ENCODE data around the gene TNIP2. TPM values are rescaled to one million over a fixed set of nuclear protein-coding genes. Genes with fewer than 3 reads are reported as not detected.

The TNIP2 gene
- total RNA-seq, 4 donors from 2014 or later = 27.6 to 50.0 (median 36.1) TPM

GRCh38 chr4:2798399-2799223 is 42.5 kb upstream of the TNIP2 start:
- H3K36me3 ChIP-seq = no peaks in the 10 kb centered on the region
- H3K27ac ChIP-seq = peak overlapping the region; percentile 74 to 84
- no peak for TF ChIP-seq POLR2A (IDR thresholded peaks at IDR 0.05)
- no peak for TF ChIP-seq CTCF (IDR thresholded peaks at IDR 0.05)
- H3K4me3 ChIP-seq = no peak overlapping the region
- DNase-seq = peak; percentile 29 to 63
- peaks cover 0 to 12% of the 10 kb centered on the region in 2 donors for H3K4me1 ChIP-seq
- no peaks in the 10 kb centered on the region for H3K27me3 ChIP-seq
- no peaks in the 10 kb centered on the region for H3K9me3 ChIP-seq
- intact Hi-C loops (cut with DNase I; ENCODE audit: low total_unique reads) = no loop called here

GRCh38 chr4:2797545-2798305 is 41.6 kb upstream of the TNIP2 start:
- H3K27me3 ChIP-seq = no peaks in the 10 kb centered on the region
- peak overlapping the region; percentile 74 to 84 for H3K27ac ChIP-seq
- DNase-seq = peak in 1 of 2 donors; percentile 13
- intact Hi-C loops (cut with DNase I; ENCODE audit: low total_unique reads) = no loop called here
- peaks cover 0 to 16% of the 10 kb centered on the region in 2 donors for H3K4me1 ChIP-seq
- H3K36me3 ChIP-seq = no peaks in the 10 kb centered on the region
- H3K9me3 ChIP-seq = no peaks in the 10 kb centered on the region
- no peak overlapping the region for H3K4me3 ChIP-seq
- TF ChIP-seq CTCF (IDR thresholded peaks at IDR 0.05) (no peak), POLR2A (IDR thresholded peaks at IDR 0.05) (no peak)

GRCh38 chr4:2796849-2797544 is 40.9 kb upstream of the TNIP2 start:
- Histone ChIP-seq H3K4me1 (peaks cover 0 to 16% of the 10 kb centered on the region in 2 donors), H3K9me3 (no peaks in the 10 kb centered on the region), H3K27ac (peak overlapping the region in 1 of 2 donors; percentile 17), H3K4me3 (no peak overlapping the region), H3K27me3 (no peaks in the 10 kb centered on the region), H3K36me3 (no peaks in the 10 kb centered on the region)
- peak in 1 of 2 donors; percentile 13 for DNase-seq
- intact Hi-C loops (cut with DNase I; ENCODE audit: low total_unique reads) = no loop called here
- no peak for TF ChIP-seq CTCF (IDR thresholded peaks at IDR 0.05)
- no peak for TF ChIP-seq POLR2A (IDR thresholded peaks at IDR 0.05)

- H3K9me3 ChIP-seq = no peaks in the 10 kb centered on the region
- no peak overlapping the region for H3K4me3 ChIP-seq
- TF ChIP-seq CTCF (IDR thresholded peaks at IDR 0.05) = no peak
- no peak for TF ChIP-seq POLR2A (IDR thresholded peaks at IDR 0.05)
- peaks cover 0 to 16% of the 10 kb centered on the region in 2 donors for H3K4me1 ChIP-seq
- no peaks in the 10 kb centered on the region for H3K27me3 ChIP-seq
- intact Hi-C loops (cut with DNase I; ENCODE audit: low total_unique reads) = no loop called here
- peak overlapping the region in 1 of 2 donors; percentile 17 for H3K27ac ChIP-seq
- DNase-seq = peak in 1 of 2 donors; percentile 15
- H3K36me3 ChIP-seq = no peaks in the 10 kb centered on the region
Measured at GRCh38 chr4:2795893-2796848, 40.0 kb upstream of the TNIP2 start.

Data from uterus (tissue), 4 donors.